HG03571 (cell line): ENCODE results near the gene ADAM12.
"Not testable (repeated sequence)": the region's sequence is repeated elsewhere in the genome, so short reads cannot be mapped to it uniquely, and the experiment has no call there.

Source experiments
- ATAC-seq: cut with Tn5 transposase; IDR thresholded peaks from one replicate; pipeline ENCODE4 v1.9.1; 2021; ENCODE audit not compliant: unreplicated experiment

ADAM12 gene

GRCh38 chr10:126374435-126374834 lies 13.8 kb downstream of the ADAM12 start:
- ATAC-seq = no peak

- no peak for ATAC-seq
Observed at GRCh38 chr10:126373972-126374371, 14.3 kb downstream of the ADAM12 start.

GRCh38 chr10:126373147-126373546 lies 15.1 kb downstream of the ADAM12 start:
- no peak for ATAC-seq

GRCh38 chr10:126372396-126372795 lies 15.9 kb downstream of the ADAM12 start:
- no peak for ATAC-seq

GRCh38 chr10:126369125-126369710 lies 19.1 kb downstream of the ADAM12 start:
- no peak for ATAC-seq

GRCh38 chr10:126357169-126357568 lies 31.1 kb downstream of the ADAM12 start:
- ATAC-seq = no peak

- ATAC-seq = no peak
Observed at GRCh38 chr10:126353666-126354065, 34.6 kb downstream of the ADAM12 start.

GRCh38 chr10:126352453-126352852 lies 35.8 kb downstream of the ADAM12 start:
- no peak for ATAC-seq

- no peak for ATAC-seq
Observed at GRCh38 chr10:126351021-126351420, 37.3 kb downstream of the ADAM12 start.

GRCh38 chr10:126350216-126350992 lies 37.9 kb downstream of the ADAM12 start:
- ATAC-seq = no peak

- ATAC-seq = no peak
Observed at GRCh38 chr10:126349676-126350075, 38.6 kb downstream of the ADAM12 start.

GRCh38 chr10:126349101-126349500 lies 39.2 kb downstream of the ADAM12 start:
- no peak for ATAC-seq

- ATAC-seq = not testable (repeated sequence)
Observed at GRCh38 chr10:126343496-126343895, 44.8 kb downstream of the ADAM12 start.

- ATAC-seq = no peak
Observed at GRCh38 chr10:126342680-126343079, 45.6 kb downstream of the ADAM12 start.

- ATAC-seq = no peak
Observed at GRCh38 chr10:126341491-126341890, 46.8 kb downstream of the ADAM12 start.

- no peak for ATAC-seq
Observed at GRCh38 chr10:126337251-126337810, 50.9 kb downstream of the ADAM12 start.

GRCh38 chr10:126336801-126337200 lies 51.5 kb downstream of the ADAM12 start:
- ATAC-seq = no peak

- ATAC-seq = no peak
Observed at GRCh38 chr10:126334272-126334671, 54.0 kb downstream of the ADAM12 start.

- ATAC-seq = no peak
Observed at GRCh38 chr10:126332576-126332975, 55.7 kb downstream of the ADAM12 start.

GRCh38 chr10:126331101-126331500 lies 57.2 kb downstream of the ADAM12 start:
- ATAC-seq = no peak

GRCh38 chr10:126324826-126325225 lies 63.5 kb downstream of the ADAM12 start:
- ATAC-seq = no peak

GRCh38 chr10:126321440-126321839 lies 66.8 kb downstream of the ADAM12 start:
- ATAC-seq = no peak
